Immature natural killer cell (primary cell): ENCODE measurements around the gene PRKCA. TPM values are rescaled to one million over a fixed set of nuclear protein-coding genes. Genes with fewer than 3 reads are reported as not detected.
A peak's percentile ranks its signal among the peaks of the same experiment; 100 is the strongest.
"Not testable (repeated sequence)": the region's sequence is repeated elsewhere in the genome, so short reads cannot be mapped to it uniquely, and the experiment has no call there.

Experiments
- DNase-seq, 3 donors: peaks; one replicate each; pipeline ENCODE4 v3.0.0; 2022; ENCODE audit warnings: mixed read lengths in 1 of 3
- H3K27ac Mint-ChIP-seq, 6 donors: one replicate each; pipeline ENCODE4 v1.8.0; 2020; ENCODE audit warnings: mixed read lengths in 6 of 6, mild to moderate bottlenecking in 5 of 6, inconsistent platforms in 4 of 6, moderate library complexity in 3 of 6
- H3K27me3 Mint-ChIP-seq, 3 donors: one replicate each; pipeline ENCODE4 v1.8.0; 2020 to 2021; ENCODE audit warnings: low read depth in 3 of 3, mild to moderate bottlenecking in 3 of 3, mixed read lengths in 3 of 3, moderate library complexity in 3 of 3, inconsistent platforms in 1 of 3
- H3K36me3 Mint-ChIP-seq, 3 donors: one replicate each; pipeline ENCODE4 v1.8.0; 2020; ENCODE audit warnings: mixed read lengths in 3 of 3, inconsistent platforms in 2 of 3, mild to moderate bottlenecking in 2 of 3
- H3K4me1 Mint-ChIP-seq, 2 donors: one replicate each; pipeline ENCODE4 v1.8.0; 2020; ENCODE audit warnings: inconsistent platforms in 2 of 2, mild to moderate bottlenecking in 2 of 2, mixed read lengths in 2 of 2, moderate library complexity in 1 of 2
- H3K4me3 Mint-ChIP-seq, 5 donors: one replicate each; pipeline ENCODE4 v1.8.0; 2020; ENCODE audit warnings: mild to moderate bottlenecking in 5 of 5, mixed read lengths in 5 of 5, inconsistent platforms in 3 of 5, moderate library complexity in 3 of 5
- H3K9me3 Mint-ChIP-seq, 6 donors: one replicate each; pipeline ENCODE4 v1.8.0; 2020; ENCODE audit warnings: mild to moderate bottlenecking in 6 of 6, mixed read lengths in 6 of 6, inconsistent platforms in 4 of 6, moderate library complexity in 3 of 6
- polyA plus RNA-seq, 3 donors: library from polyadenylated mRNA; unstranded; fragments of 300-500 nt; fragmentation: Illumina TruSeq; gene quantifications; one replicate each; pipeline ENCODE4 v1.2.3, GENCODE V29; 2021

PRKCA gene
- polyA plus RNA-seq, 3 donors from 2014 or later = 0.18 to 1.3 (median 0.28) TPM

GRCh38 chr17:66692421-66692690, 389.9 kb downstream of the PRKCA start:
- Mint-ChIP-seq H3K4me3 (peak overlapping the region in 1 of 5 donors; percentile 24), H3K27me3 (peaks cover 3 to 9% (median 4%) of the 10 kb centered on the region in 3 donors), H3K27ac (peak overlapping the region; percentile 14 to 95 (median 86)), H3K9me3 (peaks cover 0 to 6% (median 3%) of the 10 kb centered on the region in 6 donors), H3K4me1 (peaks cover 35 to 44% of the 10 kb centered on the region in 2 donors), H3K36me3 (peaks cover 26 to 62% (median 56%) of the 10 kb centered on the region in 3 donors)
- DNase-seq = no peak

- peaks cover 23 to 52% (median 50%) of the 10 kb centered on the region in 3 donors for H3K36me3 Mint-ChIP-seq
- DNase-seq = no peak
- peaks cover 3 to 7% (median 4%) of the 10 kb centered on the region in 3 donors for H3K27me3 Mint-ChIP-seq
- H3K27ac Mint-ChIP-seq = peak overlapping the region in 1 of 6 donors; percentile 2
- no peak overlapping the region for H3K4me3 Mint-ChIP-seq
- H3K4me1 Mint-ChIP-seq = peaks cover 28 to 31% of the 10 kb centered on the region in 2 donors
- H3K9me3 Mint-ChIP-seq = peaks cover 6 to 16% (median 14%) of the 10 kb centered on the region in 6 donors
Observed at GRCh38 chr17:66695098-66695497, 392.7 kb downstream of the PRKCA start.

DNA sequence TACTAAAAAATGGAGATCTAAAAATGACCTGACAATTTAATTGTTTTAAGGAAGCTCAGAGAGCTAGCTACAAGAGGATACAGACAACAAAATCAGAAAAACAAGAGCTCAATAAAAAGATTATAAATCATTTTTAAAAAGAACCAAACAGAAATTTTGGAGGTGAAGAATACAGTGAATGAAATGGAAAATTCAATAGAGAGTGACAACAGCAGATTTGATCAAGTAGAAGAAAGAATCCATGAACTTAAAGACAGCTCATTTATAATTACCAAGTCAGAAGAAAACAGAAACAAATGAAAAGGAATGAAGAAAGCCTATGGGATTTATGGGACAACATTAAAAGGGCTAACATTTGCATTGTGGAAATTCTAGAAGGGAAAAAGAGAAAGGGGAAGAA, 395.9 kb downstream of the PRKCA start:
- Mint-ChIP-seq H3K36me3 (peaks cover 23 to 42% (median 40%) of the 10 kb centered on the region in 3 donors), H3K27ac (no peak overlapping the region), H3K4me3 (no peak overlapping the region), H3K9me3 (peaks cover 6 to 16% (median 14%) of the 10 kb centered on the region in 6 donors), H3K27me3 (peaks cover 0 to 2% (median 1%) of the 10 kb centered on the region in 3 donors), H3K4me1 (peaks cover 0 to 2% of the 10 kb centered on the region in 2 donors)
- no peak for DNase-seq

DNA sequence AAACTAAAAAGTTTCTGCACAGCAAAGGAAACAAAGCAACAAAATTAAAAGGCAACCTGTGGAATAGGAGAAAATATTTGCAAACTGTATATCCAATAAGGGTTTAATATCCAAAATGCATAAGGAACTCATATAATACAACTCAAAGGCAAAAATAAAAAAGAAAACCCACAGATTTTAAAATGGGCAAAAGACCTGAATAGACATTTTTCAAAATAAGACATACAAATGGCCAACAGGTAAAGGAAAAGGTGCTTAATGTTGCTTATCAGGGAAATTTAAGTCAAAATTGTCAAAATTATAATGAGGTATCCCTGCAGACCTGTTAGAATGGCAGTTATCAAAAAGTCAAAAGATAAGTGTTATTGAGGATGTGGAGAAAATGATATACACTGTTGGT, 399.0 kb downstream of the PRKCA start:
- Mint-ChIP-seq H3K4me1 (peaks cover 13 to 15% of the 10 kb centered on the region in 2 donors), H3K36me3 (peaks cover 18 to 25% (median 21%) of the 10 kb centered on the region in 3 donors), H3K27me3 (peaks cover 0 to 2% (median 0%) of the 10 kb centered on the region in 3 donors), H3K4me3 (no peak overlapping the region), H3K9me3 (peaks cover 6 to 16% (median 14%) of the 10 kb centered on the region in 6 donors), H3K27ac (no peak overlapping the region)
- DNase-seq = no peak

DNA sequence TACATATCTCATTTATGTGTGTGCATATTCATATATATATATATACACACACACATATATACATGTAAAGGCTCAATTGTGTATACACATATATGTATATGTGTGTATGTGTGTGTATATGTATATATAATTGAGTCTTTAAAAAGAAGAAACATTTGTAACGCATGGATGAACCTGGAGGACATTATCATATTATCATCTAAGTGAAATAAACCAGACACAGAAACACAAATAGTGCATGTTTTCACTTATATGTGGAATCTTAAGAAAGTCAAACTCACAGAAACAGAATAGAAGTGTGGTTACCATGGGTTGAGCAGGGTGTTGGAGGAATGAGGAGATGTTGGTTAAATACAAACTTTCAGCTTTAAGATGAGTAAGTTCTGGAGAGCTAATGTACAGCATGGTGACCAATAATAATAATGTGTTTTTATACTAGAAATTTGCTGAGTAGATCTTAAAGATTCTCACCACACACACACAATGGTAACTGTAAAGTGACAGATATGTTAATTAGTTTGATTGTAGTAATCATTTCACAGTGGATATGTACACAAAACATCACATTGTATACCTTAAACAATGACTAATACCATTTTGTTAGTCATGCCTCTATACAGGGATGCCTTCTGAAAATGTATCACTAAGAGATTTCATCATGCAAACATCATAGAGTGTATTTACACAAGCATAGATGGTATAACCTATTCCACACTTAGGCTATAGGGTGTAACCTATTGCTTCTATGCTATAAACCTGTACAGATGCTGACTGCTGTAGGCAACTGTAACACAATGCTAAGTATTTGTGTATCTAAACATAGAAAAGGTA, 399.9 kb downstream of the PRKCA start:
- DNase-seq = no peak
- peaks cover 13 to 15% of the 10 kb centered on the region in 2 donors for H3K4me1 Mint-ChIP-seq
- H3K36me3 Mint-ChIP-seq = peaks cover 12 to 16% (median 12%) of the 10 kb centered on the region in 3 donors
- peaks cover 6 to 13% (median 12%) of the 10 kb centered on the region in 6 donors for H3K9me3 Mint-ChIP-seq
- H3K27ac Mint-ChIP-seq = no peak overlapping the region
- peaks cover 0 to 2% (median 0%) of the 10 kb centered on the region in 3 donors for H3K27me3 Mint-ChIP-seq
- no peak overlapping the region for H3K4me3 Mint-ChIP-seq

DNA sequence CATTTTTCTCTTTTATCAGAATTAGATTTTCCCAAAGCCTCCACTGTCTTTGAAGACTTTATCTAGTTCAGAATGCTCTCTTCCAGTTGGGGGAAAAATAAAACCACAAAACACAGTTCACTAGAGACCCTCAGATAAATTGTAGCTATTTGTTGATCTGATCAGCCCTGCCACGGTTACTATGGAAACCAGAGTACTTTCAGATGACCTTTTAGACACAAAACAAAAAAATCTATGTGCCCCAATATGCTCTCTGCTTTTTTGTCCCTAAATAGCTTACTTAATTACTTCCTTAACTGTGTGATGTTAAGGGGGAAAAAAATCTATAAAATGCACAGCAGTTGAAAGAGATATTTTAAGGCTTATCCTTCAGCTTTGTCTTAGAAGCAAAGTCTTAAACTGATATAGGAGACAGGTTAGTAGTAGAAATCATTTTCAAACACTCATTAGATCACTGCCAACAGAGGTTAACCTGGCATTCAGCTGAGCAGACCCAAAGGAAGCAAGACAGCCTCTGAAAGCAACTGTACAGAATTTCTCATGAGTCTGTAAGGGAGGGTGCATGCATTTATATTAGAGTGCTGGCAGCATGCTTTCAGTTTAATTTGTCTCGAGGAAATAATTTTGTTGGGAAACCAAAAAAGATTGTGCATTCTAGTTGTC, 402.6 kb downstream of the PRKCA start:
- Mint-ChIP-seq H3K4me1 (peaks cover 17 to 18% of the 10 kb centered on the region in 2 donors), H3K27me3 (peaks cover 0 to 2% (median 0%) of the 10 kb centered on the region in 3 donors), H3K27ac (peak overlapping the region in 5 of 6 donors; percentile 8 to 71 (median 30)), H3K36me3 (peaks cover 0 to 2% (median 0%) of the 10 kb centered on the region in 3 donors), H3K4me3 (no peak overlapping the region), H3K9me3 (no peaks in the 10 kb centered on the region)
- DNase-seq = no peak

GRCh38 chr17:66706851-66707450, 404.5 kb downstream of the PRKCA start:
- Mint-ChIP-seq H3K36me3 (peaks cover 0 to 9% (median 0%) of the 10 kb centered on the region in 3 donors), H3K27me3 (peaks cover 0 to 2% (median 0%) of the 10 kb centered on the region in 3 donors), H3K27ac (peak overlapping the region in 1 of 6 donors; percentile 7), H3K4me3 (peak overlapping the region in 1 of 5 donors; percentile 30), H3K9me3 (no peaks in the 10 kb centered on the region), H3K4me1 (peaks cover 33 to 38% of the 10 kb centered on the region in 2 donors)
- DNase-seq = no peak

DNA sequence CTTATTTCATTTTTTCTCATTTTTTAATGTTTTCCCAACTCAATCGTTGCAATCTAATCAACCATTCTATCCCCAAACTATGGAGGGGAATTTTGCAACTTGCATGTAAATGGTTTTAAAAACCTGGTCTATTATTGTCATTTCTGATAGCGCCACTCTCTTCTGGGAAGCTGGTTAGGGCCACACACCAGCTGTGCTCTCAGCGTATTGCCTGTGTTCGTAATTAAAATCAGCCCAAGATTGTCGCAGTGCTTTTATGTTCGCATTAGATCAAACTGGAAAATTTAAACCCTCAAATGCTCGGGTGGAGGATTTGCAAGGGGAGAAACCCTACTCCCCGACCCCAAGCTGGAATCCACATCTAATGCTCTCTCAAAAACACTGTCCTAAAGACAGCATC, 409.0 kb downstream of the PRKCA start:
- peak overlapping the region in 1 of 5 donors; percentile 26 for H3K4me3 Mint-ChIP-seq
- peak overlapping the region in 4 of 6 donors; percentile 20 to 58 (median 33) for H3K27ac Mint-ChIP-seq
- H3K27me3 Mint-ChIP-seq = peaks cover 0 to 2% (median 0%) of the 10 kb centered on the region in 3 donors
- H3K9me3 Mint-ChIP-seq = no peaks in the 10 kb centered on the region
- peaks cover 0 to 9% (median 0%) of the 10 kb centered on the region in 3 donors for H3K36me3 Mint-ChIP-seq
- DNase-seq = no peak
- peaks cover 57 to 63% of the 10 kb centered on the region in 2 donors for H3K4me1 Mint-ChIP-seq

DNA sequence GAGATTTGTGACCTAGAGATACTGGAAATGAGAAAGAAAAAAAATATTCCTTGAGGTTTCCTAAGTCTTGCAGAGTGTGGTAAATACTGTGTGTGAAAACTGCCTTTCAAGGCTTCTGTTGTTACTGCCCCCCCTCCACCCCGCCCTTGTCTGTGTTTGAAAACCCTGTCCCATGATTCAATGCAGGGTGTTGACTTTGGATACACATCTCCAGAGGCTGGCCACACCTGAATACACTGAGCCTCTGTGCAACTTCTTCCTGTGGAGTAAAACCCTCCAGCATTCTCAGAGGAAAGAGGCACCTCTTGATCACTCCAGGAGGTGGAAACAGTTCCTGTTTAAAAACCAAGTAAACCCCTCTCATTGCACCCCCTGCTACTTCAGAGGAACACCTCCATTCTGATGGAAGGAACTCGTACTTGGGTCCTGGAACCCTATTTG, 409.5 kb downstream of the PRKCA start:
- Mint-ChIP-seq H3K9me3 (no peaks in the 10 kb centered on the region), H3K4me1 (peaks cover 57 to 63% of the 10 kb centered on the region in 2 donors), H3K27ac (peak overlapping the region in 5 of 6 donors; percentile 20 to 55 (median 51)), H3K4me3 (peak overlapping the region; percentile 26 to 52 (median 31)), H3K27me3 (peaks cover 0 to 2% (median under 1%) of the 10 kb centered on the region in 3 donors), H3K36me3 (peaks cover 0 to 9% (median 0%) of the 10 kb centered on the region in 3 donors)
- DNase-seq = no peak

DNA sequence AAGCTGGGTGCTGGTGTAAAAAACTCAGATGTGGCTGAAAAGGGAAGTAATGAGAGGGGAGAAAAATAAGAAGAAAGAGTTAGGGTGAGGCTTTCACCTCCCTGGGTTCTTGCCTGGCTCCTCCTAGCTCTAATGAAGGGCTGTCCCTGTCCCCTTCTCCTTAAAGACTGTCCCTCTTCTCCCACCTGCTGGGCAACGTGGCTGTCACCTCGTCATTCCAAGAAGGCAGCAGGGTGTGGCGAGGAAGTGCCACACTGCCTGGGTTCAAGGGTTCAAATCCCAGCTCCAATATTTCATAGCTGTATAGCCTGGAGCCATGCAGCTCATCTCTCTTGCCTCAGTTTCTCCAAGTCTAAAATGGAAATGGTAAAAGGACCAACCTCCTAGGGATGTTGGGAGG, 410.0 kb downstream of the PRKCA start:
- peaks cover 0 to 2% (median 2%) of the 10 kb centered on the region in 3 donors for H3K27me3 Mint-ChIP-seq
- no peak for DNase-seq
- peaks cover 0 to 9% (median 0%) of the 10 kb centered on the region in 3 donors for H3K36me3 Mint-ChIP-seq
- H3K27ac Mint-ChIP-seq = peak overlapping the region in 4 of 6 donors; percentile 20 to 55 (median 53)
- H3K4me3 Mint-ChIP-seq = peak overlapping the region in 3 of 5 donors; percentile 24 to 34 (median 31)
- no peaks in the 10 kb centered on the region for H3K9me3 Mint-ChIP-seq
- peaks cover 57 to 63% of the 10 kb centered on the region in 2 donors for H3K4me1 Mint-ChIP-seq

- not testable (repeated sequence) for H3K9me3 Mint-ChIP-seq, H3K36me3 Mint-ChIP-seq, H3K27me3 Mint-ChIP-seq, DNase-seq
- H3K4me3 Mint-ChIP-seq = peak overlapping the region; percentile 19 to 63 (median 49)
- H3K4me1 Mint-ChIP-seq = peaks cover 55 to 63% of the 10 kb centered on the region in 2 donors
- peak overlapping the region; percentile 65 to 83 (median 80) for H3K27ac Mint-ChIP-seq
Observed at GRCh38 chr17:66713021-66713532, 410.7 kb downstream of the PRKCA start.

DNA sequence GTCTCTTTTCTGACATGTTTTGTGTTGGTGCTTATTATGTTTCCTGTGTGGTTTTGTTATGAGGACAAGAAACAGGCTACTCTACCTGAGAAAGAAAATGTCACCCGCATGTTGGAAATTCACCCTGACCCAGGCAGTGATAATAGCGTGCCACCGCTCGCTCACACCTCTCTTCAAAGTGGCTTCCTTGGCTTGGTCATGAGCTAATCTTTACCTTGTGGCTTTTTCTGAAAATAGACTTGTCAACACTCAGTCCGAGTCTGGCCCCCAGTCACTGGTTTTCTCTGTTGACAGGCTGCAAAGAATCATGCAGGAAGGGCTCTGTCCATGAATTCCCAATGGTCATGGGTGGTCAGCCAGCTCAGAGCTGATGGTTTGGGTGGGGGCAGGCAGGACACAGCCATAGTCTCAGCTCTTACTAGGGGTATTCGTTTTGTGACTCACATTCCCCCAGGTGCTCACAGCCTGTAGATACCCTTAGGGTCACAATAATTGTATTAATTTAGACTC, 411.2 kb downstream of the PRKCA start:
- Mint-ChIP-seq H3K27ac (peak overlapping the region; percentile 65 to 83 (median 80)), H3K9me3 (no peaks in the 10 kb centered on the region), H3K4me3 (peak overlapping the region; percentile 19 to 63 (median 49)), H3K36me3 (peaks cover 0 to 12% (median 0%) of the 10 kb centered on the region in 3 donors), H3K4me1 (peaks cover 55 to 63% of the 10 kb centered on the region in 2 donors), H3K27me3 (peaks cover 0 to 2% (median 2%) of the 10 kb centered on the region in 3 donors)
- peak; percentile 58 to 69 (median 64) for DNase-seq
